Stomach (tissue), 4 donors: ENCODE data around the gene CCNF.

ENCODE experiments used
- EP300 ChIP-seq: sonication (generic); formaldehyde crosslinking; IDR thresholded peaks from one replicate; pipeline ENCODE4 v1.6.1; 2017; ENCODE audit warnings: antibody characterized with exemption
- POLR2A ChIP-seq, 4 donors: fragments of 450-650 bp; IDR thresholded peaks; one replicate each; pipeline ENCODE4 v1.6.1; 2016; ENCODE audit warnings: antibody characterized with exemption in 4 of 4, control low read depth in 2 of 4, mild to moderate bottlenecking in 1 of 4, moderate library complexity in 1 of 4
- POLR2AphosphoS5 ChIP-seq, 3 donors: sonication (generic); formaldehyde crosslinking; IDR thresholded peaks; one replicate each; pipeline ENCODE4 v1.6.1; 2016; ENCODE audit warnings: antibody characterized with exemption in 3 of 3
- TF ChIP-seq, protein P1 (sequence below), 7 experiments: fragments of 450-650 bp in 4 of 7; fragments of 200-600 bp in 3 of 7; sonication (generic) in 3 of 7; IDR thresholded peaks; one replicate each; pipeline ENCODE4 v1.5.1; 2016 to 2019; ENCODE audit warnings: antibody characterized with exemption in 7 of 7, control low read depth in 2 of 7, mild to moderate bottlenecking in 1 of 7

DNA sequence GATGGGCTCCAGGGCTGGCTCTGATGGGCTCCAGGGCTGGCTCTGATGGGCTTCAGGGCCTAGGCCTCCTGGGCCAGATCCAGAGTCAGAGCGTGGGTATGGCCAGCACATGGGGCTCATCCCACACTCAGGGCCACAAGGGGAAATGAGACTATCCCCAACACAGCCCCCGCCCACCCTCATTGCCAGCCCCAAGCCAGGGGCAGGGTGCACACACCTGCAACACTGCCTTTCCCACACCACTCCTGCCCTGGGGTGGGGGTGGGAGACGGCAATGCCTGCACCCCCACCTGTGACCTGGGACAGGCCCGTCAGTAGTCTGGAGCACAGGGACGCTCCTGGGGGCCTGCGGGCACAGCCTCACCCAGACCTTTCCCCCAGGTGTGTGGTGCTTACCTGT is 70.2 kb downstream of the CCNF start:
- TF ChIP-seq, protein P1, sequence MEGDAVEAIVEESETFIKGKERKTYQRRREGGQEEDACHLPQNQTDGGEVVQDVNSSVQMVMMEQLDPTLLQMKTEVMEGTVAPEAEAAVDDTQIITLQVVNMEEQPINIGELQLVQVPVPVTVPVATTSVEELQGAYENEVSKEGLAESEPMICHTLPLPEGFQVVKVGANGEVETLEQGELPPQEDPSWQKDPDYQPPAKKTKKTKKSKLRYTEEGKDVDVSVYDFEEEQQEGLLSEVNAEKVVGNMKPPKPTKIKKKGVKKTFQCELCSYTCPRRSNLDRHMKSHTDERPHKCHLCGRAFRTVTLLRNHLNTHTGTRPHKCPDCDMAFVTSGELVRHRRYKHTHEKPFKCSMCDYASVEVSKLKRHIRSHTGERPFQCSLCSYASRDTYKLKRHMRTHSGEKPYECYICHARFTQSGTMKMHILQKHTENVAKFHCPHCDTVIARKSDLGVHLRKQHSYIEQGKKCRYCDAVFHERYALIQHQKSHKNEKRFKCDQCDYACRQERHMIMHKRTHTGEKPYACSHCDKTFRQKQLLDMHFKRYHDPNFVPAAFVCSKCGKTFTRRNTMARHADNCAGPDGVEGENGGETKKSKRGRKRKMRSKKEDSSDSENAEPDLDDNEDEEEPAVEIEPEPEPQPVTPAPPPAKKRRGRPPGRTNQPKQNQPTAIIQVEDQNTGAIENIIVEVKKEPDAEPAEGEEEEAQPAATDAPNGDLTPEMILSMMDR (IDR thresholded peaks at IDR 0.05): no peak
- no peak for TF ChIP-seq POLR2A (IDR thresholded peaks at IDR 0.05)
- TF ChIP-seq EP300: no peak
- no peak for TF ChIP-seq POLR2AphosphoS5 (IDR thresholded peaks at IDR 0.05)
